PC-9 (cell line): ENCODE data around the gene TLX2.

Experiments
- CTCF ChIP-seq: fragments of 200-600 bp; sonication (generic); conservative IDR thresholded peaks from 2 replicates; pipeline ENCODE4 v1.6.1; 2017; ENCODE audit warnings: mixed run types, antibody characterized with exemption, mild to moderate bottlenecking, moderate library complexity
- EZH2 ChIP-seq: fragments of 200-600 bp; sonication (generic); IDR thresholded peaks from 2 replicates; pipeline ENCODE4 v1.8.0; 2017; ENCODE audit warnings: antibody characterized with exemption, low read depth

- TF ChIP-seq CTCF (no peak), EZH2 (no peak)
These were observed 39.8 kb upstream of the TLX2 start for GRCh38 chr2:74474481-74474880.
